ENCODE results near the gene DACH1. TPM values are rescaled to one million over a fixed set of nuclear protein-coding genes. Genes with fewer than 3 reads are reported as not detected.

The DACH1 gene
- total and polyA plus RNA-seq, 2 of the 8 experiments (the other 6 are each of a cell fraction or from before 2014, with no cell fraction given) = 0.12 to 0.67 TPM

DNA sequence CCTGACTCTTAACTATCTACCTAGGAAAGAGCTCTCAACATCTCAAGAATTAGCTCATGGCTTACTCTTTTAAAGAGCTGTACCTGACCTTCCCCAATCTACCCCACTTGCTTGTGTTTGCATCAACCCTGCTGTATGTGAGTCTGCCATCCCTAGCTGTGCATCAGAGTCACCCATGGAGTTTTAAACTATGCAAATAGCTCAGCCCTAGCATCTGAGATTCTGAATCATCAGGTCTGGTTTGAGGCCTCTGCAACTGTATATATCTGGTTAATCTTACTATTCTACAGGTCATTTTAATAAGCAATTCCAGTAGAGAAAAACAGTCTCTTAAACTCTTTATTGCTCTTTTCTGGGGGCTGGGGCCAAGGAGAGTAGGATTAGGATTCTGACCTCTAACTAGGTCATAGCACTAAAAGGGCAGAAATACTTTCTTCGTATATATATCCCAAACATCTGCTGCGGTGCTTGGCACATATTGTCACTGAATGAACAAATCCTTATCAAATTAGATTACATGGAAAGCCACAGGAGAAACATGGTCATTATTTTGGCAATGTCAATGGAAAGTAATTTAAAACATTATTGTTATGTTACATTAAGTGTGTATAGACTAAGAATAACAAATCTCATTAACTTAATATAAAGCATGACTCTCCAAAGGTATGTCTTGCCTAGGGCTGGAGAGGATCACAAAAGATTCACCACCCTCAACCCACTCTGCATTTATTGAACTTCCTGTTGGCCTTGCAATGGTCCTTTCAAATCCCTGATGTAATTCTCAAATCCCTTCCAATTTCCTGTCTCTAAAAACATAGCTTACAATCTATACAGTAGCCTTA, 232.2 kb downstream of the DACH1 start:
- no peaks in the 10 kb centered on the region for H3K79me1 ChIP-seq (ENCODE audit: low read depth, low read length)
- no peak overlapping the region for H2BK20ac ChIP-seq (ENCODE audit: low read length)
- H3K56ac ChIP-seq (replicated peaks; ENCODE audit: insufficient read length, low read depth, low read length) = no peak overlapping the region
- CTCF ChIA-PET (ENCODE audit: partially characterized antibody) = interaction anchor here (0.8 to 1.2 kb wide), 2 partner anchors 10 to 230 kb away, joined by 3 read pairs; no protein-coding TSS in a partner anchor
- no peak overlapping the region for H3K27ac ChIP-seq (ENCODE audit: low read depth, low read length)
- H3K14ac ChIP-seq (ENCODE audit: insufficient read length) = no peak overlapping the region
- H3K4me2 ChIP-seq (ENCODE audit: insufficient read depth in 1 of 2, low read depth in 2 of 2, low read length in 2 of 2) = no peak overlapping the region
- no peak overlapping the region for H4K8ac ChIP-seq (ENCODE audit: extremely low read depth, insufficient read depth, low read length)
- H4K5ac ChIP-seq (ENCODE audit: insufficient read length, low read depth, low read length) = no peak overlapping the region
- H2AK5ac ChIP-seq (ENCODE audit: low read depth, low read length) = no peak overlapping the region
- 98% methylated on average over 2 of the region's 2 CpGs; no CpG with 5 or more reads in 1 of the 2 experiments for WGBS, 2 experiments (ENCODE audit: extremely low coverage in 1 of 2, insufficient coverage in 1 of 2, insufficient read length in 1 of 2, insufficient replicate concordance in 2 of 2, low coverage in 1 of 2, low lambda C conversion rate in 2 of 2, missing lambda C conversion rate in 1 of 2)
- no peak overlapping the region for H2BK15ac ChIP-seq (ENCODE audit: low read length)
- no peaks in the 10 kb centered on the region for H4K20me1 ChIP-seq (replicated peaks in 1 of 2; ENCODE audit: control insufficient read depth in 1 of 2, insufficient read depth in 2 of 2, low read length in 2 of 2)
- no peak for DNase-seq (ENCODE audit: low read depth in 1 of 2, low spot score in 2 of 2)
- H3K23me2 ChIP-seq (ENCODE audit: low read depth, low read length) = no peaks in the 10 kb centered on the region
- no peak overlapping the region for H3K4me3 ChIP-seq (ENCODE audit: extremely low read depth in 1 of 4, insufficient read depth in 2 of 4, low read depth in 3 of 4, low read length in 4 of 4)
- POLR2A ChIA-PET (ENCODE audit: partially characterized antibody) = no interaction called here
- no peak overlapping the region for H2BK5ac ChIP-seq (ENCODE audit: low read depth, low read length)
- H3K9ac ChIP-seq (replicated peaks in 1 of 4; ENCODE audit: extremely low read depth in 1 of 4, low read depth in 3 of 4, low read length in 3 of 4) = no peak overlapping the region
- no peaks in the 10 kb centered on the region for H3K36me3 ChIP-seq (ENCODE audit: control insufficient read depth in 2 of 4, insufficient read depth in 4 of 4, low read length in 3 of 4)
- H3K9me3 ChIP-seq (ENCODE audit: insufficient read depth in 2 of 2, low read depth in 1 of 2, low read length in 1 of 2) = no peaks in the 10 kb centered on the region
- H3K79me2 ChIP-seq (ENCODE audit: control insufficient read depth in 1 of 2, insufficient read depth in 2 of 2, low read length in 2 of 2) = no peaks in the 10 kb centered on the region
- H2BK120ac ChIP-seq (replicated peaks; ENCODE audit: low read depth, low read length) = no peak overlapping the region
- H2AFZ ChIP-seq (ENCODE audit: low read length) = no peak overlapping the region
- H3K4me1 ChIP-seq (replicated peaks in 1 of 4; ENCODE audit: control insufficient read depth in 3 of 4, insufficient read depth in 4 of 4, low read length in 3 of 4) = peaks cover 0 to 3% (median 0%) of the 10 kb centered on the region in 4 experiments; a peak in 1 of 7 replicates
- H3K23ac ChIP-seq (ENCODE audit: insufficient read length) = no peak overlapping the region
- H2BK12ac ChIP-seq (ENCODE audit: low read depth, low read length) = no peak overlapping the region
- no peak overlapping the region for H3K18ac ChIP-seq (ENCODE audit: extremely low read depth, low read length)
- FAIRE-seq = no peak
- no peak overlapping the region for H4K91ac ChIP-seq (replicated peaks; ENCODE audit: insufficient read length, low read length)
- no peaks in the 10 kb centered on the region for H3K27me3 ChIP-seq (replicated peaks in 1 of 4; ENCODE audit: control insufficient read depth in 3 of 4, extremely low read depth in 1 of 4, insufficient read depth in 3 of 4, low read length in 3 of 4)
- no peak overlapping the region for H3K4ac ChIP-seq (replicated peaks; ENCODE audit: insufficient read length, low read depth, low read length)
- TF ChIP-seq CHD2 (IDR thresholded peaks at IDR 0.05; ENCODE audit: low read length) = no peak
- no peak for TF ChIP-seq POLR2AphosphoS5 (IDR thresholded peaks at IDR 0.05; ENCODE audit: low read depth, low read length)
- TF ChIP-seq NANOG (IDR thresholded peaks at IDR 0.05; ENCODE audit: insufficient read depth, low read depth, low read length, poor library complexity, severe bottlenecking) = no peak
- no peak for TF ChIP-seq NRF1 (IDR thresholded peaks at IDR 0.05; ENCODE audit: low read depth, low read length)
- TF ChIP-seq, protein P1, sequence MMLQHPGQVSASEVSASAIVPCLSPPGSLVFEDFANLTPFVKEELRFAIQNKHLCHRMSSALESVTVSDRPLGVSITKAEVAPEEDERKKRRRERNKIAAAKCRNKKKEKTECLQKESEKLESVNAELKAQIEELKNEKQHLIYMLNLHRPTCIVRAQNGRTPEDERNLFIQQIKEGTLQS (IDR thresholded peaks at IDR 0.05; ENCODE audit: insufficient read depth, low read depth, low read length) = no peak
- TF ChIP-seq EGR1 (IDR thresholded peaks at IDR 0.05; ENCODE audit: borderline replicate concordance, low read depth, low read length) = no peak
- TF ChIP-seq BRCA1 (IDR thresholded peaks at IDR 0.05; ENCODE audit: low read depth, low read length) = no peak
- no peak for TF ChIP-seq RFX5 (IDR thresholded peaks at IDR 0.05; ENCODE audit: borderline replicate concordance, low read depth, low read length)
- no peak for TF ChIP-seq HDAC6 (IDR thresholded peaks at IDR 0.05; ENCODE audit: low read depth, low read length)
- no peak for TF ChIP-seq KDM1A (IDR thresholded peaks at IDR 0.05; ENCODE audit: borderline replicate concordance, low read length)
- no peak for TF ChIP-seq SIX5 (IDR thresholded peaks at IDR 0.05; ENCODE audit: low read depth, low read length)
- TF ChIP-seq SP1 (IDR thresholded peaks at IDR 0.05; ENCODE audit: low read depth, low read length) = no peak
- no peak for TF ChIP-seq GABPA (IDR thresholded peaks at IDR 0.05; ENCODE audit: borderline replicate concordance, insufficient read depth, low read length)

Data from H1 (cell line).